PC-9 (cell line): ENCODE measurements around the gene XIRP2. TPM values are rescaled to one million over a fixed set of nuclear protein-coding genes. Genes with fewer than 3 reads are reported as not detected.
"Not testable (repeated sequence)": the region's sequence is repeated elsewhere in the genome, so short reads cannot be mapped to it uniquely, and the experiment has no call there.

Experiments
- BruUV-seq: library from RNA; stranded (reverse); fragments of 400-500 nt; replicated peaks from 2 replicates; lab custom pipeline; 2021; lab: Mats Ljungman, UMichigan
- CTCF ChIA-PET: fragments of 300-600 bp; sonication (Branson Sonifier 250); formaldehyde crosslinking; loops from one replicate; lab custom pipeline; 2022; ENCODE audit warnings: antibody characterized with exemption; lab: Charles Lee
- POLR2A ChIA-PET: fragments of 300-600 bp; sonication (Branson Sonifier 250); formaldehyde crosslinking; loops from one replicate; lab custom pipeline; 2022; ENCODE audit warnings: antibody characterized with exemption; ENCODE audit not compliant: unreplicated experiment; lab: Charles Lee
- DNase-seq, 2 experiments: peaks; one replicate each; pipeline versions ENCODE4 v3.0.0 to v3.0.0-alpha.2; 2015 to 2022; ENCODE audit warnings: mixed read lengths in 1 of 2
- H2AFZ ChIP-seq: fragments of 200-600 bp; sonication (generic); 2 replicates; pipeline ENCODE4 v1.8.1; 2017; ENCODE audit warnings: antibody characterized with exemption
- H3F3A ChIP-seq: fragments of 200-600 bp; sonication (generic); 2 replicates; pipeline ENCODE4 v1.8.1; 2017; ENCODE audit warnings: antibody characterized with exemption, mild to moderate bottlenecking, low read depth; ENCODE audit not compliant: insufficient read depth
- H3K27ac ChIP-seq: fragments of 200-600 bp; sonication (generic); 2 replicates; pipeline ENCODE4 v1.6.1; 2016; ENCODE audit warnings: mixed run types
- H3K27me3 ChIP-seq: fragments of 200-600 bp; sonication (generic); 2 replicates; pipeline ENCODE4 v1.6.1; 2016; ENCODE audit warnings: low read depth, mixed run types; ENCODE audit not compliant: insufficient read depth
- H3K36me3 ChIP-seq: fragments of 200-600 bp; sonication (generic); 2 replicates; pipeline ENCODE4 v1.6.1; 2016; ENCODE audit warnings: low read depth, mixed run types
- H3K4me1 ChIP-seq: fragments of 200-600 bp; sonication (generic); replicated peaks from 2 replicates; pipeline ENCODE4 v1.6.1; 2016; ENCODE audit warnings: mixed run types; ENCODE audit not compliant: insufficient read depth
- H3K4me2 ChIP-seq: fragments of 200-600 bp; sonication (generic); 2 replicates; pipeline ENCODE4 v1.6.1; 2017; ENCODE audit warnings: mixed run types
- H3K4me3 ChIP-seq: fragments of 200-600 bp; sonication (generic); 2 replicates; pipeline ENCODE4 v1.6.1; 2016; ENCODE audit warnings: mixed run types
- H3K79me2 ChIP-seq: fragments of 200-600 bp; sonication (generic); 2 replicates; pipeline ENCODE4 v1.6.1; 2017; ENCODE audit warnings: low read depth, mixed run types
- H3K9me2 ChIP-seq: fragments of 200-600 bp; sonication (generic); 2 replicates; pipeline ENCODE4 v1.8.1; 2017; ENCODE audit warnings: mild to moderate bottlenecking; ENCODE audit not compliant: insufficient read depth
- H3K9me3 ChIP-seq: fragments of 200-600 bp; sonication (generic); 2 replicates; pipeline ENCODE4 v1.8.1; 2016; ENCODE audit warnings: low read depth; ENCODE audit not compliant: insufficient read depth
- H4K20me1 ChIP-seq: fragments of 200-600 bp; sonication (generic); 2 replicates; pipeline ENCODE4 v1.8.1; 2017; ENCODE audit not compliant: insufficient read depth
- CTCF ChIP-seq: fragments of 200-600 bp; sonication (generic); conservative IDR thresholded peaks from 2 replicates; pipeline ENCODE4 v1.6.1; 2017; ENCODE audit warnings: mixed run types, antibody characterized with exemption, mild to moderate bottlenecking, moderate library complexity
- EZH2 ChIP-seq: fragments of 200-600 bp; sonication (generic); IDR thresholded peaks from 2 replicates; pipeline ENCODE4 v1.8.0; 2017; ENCODE audit warnings: antibody characterized with exemption, low read depth
- intact Hi-C: fragments of 100-400 bp; cut with micrococcal nuclease; formaldehyde crosslinking; loops from one replicate; pipeline ENCODE4 v1.10.0; 2022; ENCODE audit not compliant: unreplicated experiment
- total RNA-seq: library from RNA; stranded (reverse); gene quantifications from 2 replicates; pipeline ENCODE4 v1.2.3, GENCODE V29; 2021

XIRP2 gene
- total RNA-seq, 1 experiment from 2014 or later = not detected

DNA sequence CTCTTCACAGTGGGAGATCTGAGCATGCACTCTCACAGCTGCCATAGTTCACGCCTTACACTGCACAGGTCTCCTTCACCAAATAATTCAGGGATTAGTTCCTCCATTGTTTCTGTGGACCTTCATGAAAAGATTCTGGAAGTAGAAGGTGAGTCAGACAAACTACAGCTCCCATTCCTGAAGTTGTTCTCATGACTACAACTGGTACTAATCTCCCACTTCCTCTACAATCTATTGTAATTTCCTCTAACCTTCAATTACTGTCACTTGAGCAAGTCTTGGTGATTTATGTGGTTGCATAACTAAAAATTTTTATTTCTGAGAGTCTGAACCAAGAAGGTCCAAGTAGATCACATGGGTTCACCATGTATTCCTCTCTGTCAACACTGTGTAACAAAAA is 128.7 kb downstream of the XIRP2 start:
- H2AFZ ChIP-seq = no peak overlapping the region
- no peak overlapping the region for H3K4me2 ChIP-seq
- no peaks in the 10 kb centered on the region for H3K79me2 ChIP-seq
- no TSS peak for BruUV-seq
- TF ChIP-seq CTCF (no peak), EZH2 (no peak)
- DNase-seq = no peak
- intact Hi-C loops = no loop called here
- H3K36me3 ChIP-seq = no peaks in the 10 kb centered on the region
- H3K27ac ChIP-seq = no peak overlapping the region
- H3K4me3 ChIP-seq = no peak overlapping the region
- no peaks in the 10 kb centered on the region for H3K9me3 ChIP-seq
- POLR2A ChIA-PET = no interaction called here
- H3F3A ChIP-seq = no peaks in the 10 kb centered on the region
- no peaks in the 10 kb centered on the region for H3K4me1 ChIP-seq
- H4K20me1 ChIP-seq = no peaks in the 10 kb centered on the region
- CTCF ChIA-PET = no interaction called here
- no peaks in the 10 kb centered on the region for H3K9me2 ChIP-seq
- H3K27me3 ChIP-seq = no peaks in the 10 kb centered on the region

DNA sequence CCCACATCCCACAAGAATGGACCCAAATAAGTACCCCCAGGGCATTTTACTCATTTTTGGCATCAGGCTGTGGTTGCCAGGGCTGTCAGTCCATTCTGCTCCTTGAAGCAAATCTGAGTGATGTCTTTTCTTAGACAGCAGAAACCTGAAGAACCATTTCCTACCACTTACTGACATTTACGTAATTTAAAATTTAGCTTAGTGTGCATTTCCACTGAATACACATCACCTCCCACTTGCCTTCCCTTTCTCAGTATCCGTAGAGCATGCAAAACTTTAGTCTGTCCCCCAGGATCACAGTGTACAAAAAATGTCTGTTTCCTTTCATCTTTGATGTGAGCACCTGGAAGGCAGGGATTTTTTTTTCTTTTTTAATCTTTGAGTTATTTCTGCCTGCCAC is 130.3 kb downstream of the XIRP2 start:
- Histone ChIP-seq H3K4me3 (no peak overlapping the region), H3K27me3 (no peaks in the 10 kb centered on the region), H2AFZ (no peak overlapping the region), H3K4me2 (no peak overlapping the region), H3F3A (no peaks in the 10 kb centered on the region), H3K27ac (no peak overlapping the region), H3K9me3 (no peaks in the 10 kb centered on the region), H4K20me1 (no peaks in the 10 kb centered on the region), H3K9me2 (no peaks in the 10 kb centered on the region), H3K79me2 (no peaks in the 10 kb centered on the region), H3K4me1 (no peaks in the 10 kb centered on the region), H3K36me3 (no peaks in the 10 kb centered on the region)
- ChIA-PET POLR2A (no interaction called here), CTCF (no interaction called here)
- no peak for DNase-seq
- intact Hi-C loops = no loop called here
- no TSS peak for BruUV-seq
- TF ChIP-seq EZH2 (no peak), CTCF (no peak)

- no peaks in the 10 kb centered on the region for H3K4me1 ChIP-seq
- no peaks in the 10 kb centered on the region for H3K9me3 ChIP-seq
- no peak for TF ChIP-seq CTCF
- CTCF ChIA-PET = no interaction called here
- BruUV-seq = no TSS peak
- H2AFZ ChIP-seq = no peak overlapping the region
- H4K20me1 ChIP-seq = no peaks in the 10 kb centered on the region
- no peaks in the 10 kb centered on the region for H3K9me2 ChIP-seq
- intact Hi-C loops = no loop called here
- H3K27ac ChIP-seq = no peak overlapping the region
- H3F3A ChIP-seq = no peaks in the 10 kb centered on the region
- DNase-seq = no peak
- no peak overlapping the region for H3K4me3 ChIP-seq
- no peaks in the 10 kb centered on the region for H3K27me3 ChIP-seq
- POLR2A ChIA-PET = no interaction called here
- H3K36me3 ChIP-seq = no peaks in the 10 kb centered on the region
- no peak overlapping the region for H3K4me2 ChIP-seq
- H3K79me2 ChIP-seq = no peaks in the 10 kb centered on the region
These were observed 140.2 kb downstream of the XIRP2 start for GRCh38 chr2:167028503-167028902.

DNA sequence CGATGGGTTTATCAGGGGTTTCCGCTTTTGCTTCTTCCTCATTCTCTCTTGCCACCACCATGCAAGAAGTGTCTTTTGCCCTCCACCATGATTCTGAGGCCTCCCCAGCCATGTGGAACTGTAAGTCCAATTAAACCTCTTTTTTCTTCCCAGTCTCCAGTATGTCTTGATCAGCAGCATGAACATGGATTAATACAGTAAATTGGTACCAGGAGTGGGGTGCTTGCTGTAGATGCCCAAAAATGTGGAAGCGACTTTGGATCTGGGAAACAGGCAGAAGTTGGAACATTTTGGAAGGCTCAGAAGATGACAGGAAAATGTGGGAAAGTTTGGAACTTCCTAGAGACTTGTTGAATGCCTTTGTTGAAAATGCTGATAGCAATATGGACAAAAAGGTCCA is 146.7 kb downstream of the XIRP2 start:
- H3K4me3 ChIP-seq, BruUV-seq, CTCF ChIA-PET, H3K36me3 ChIP-seq, H3K4me2 ChIP-seq, H3K9me2 ChIP-seq, intact Hi-C loops, POLR2A ChIA-PET, H3K79me2 ChIP-seq, DNase-seq, H3K27ac ChIP-seq, H2AFZ ChIP-seq, H3K27me3 ChIP-seq, H3K4me1 ChIP-seq, H3F3A ChIP-seq, H4K20me1 ChIP-seq, H3K9me3 ChIP-seq: not testable (repeated sequence)
